ENCODE data around the gene RBMS3.
"Not testable (repeated sequence)": the region's sequence is repeated elsewhere in the genome, so short reads cannot be mapped to it uniquely, and the experiment has no call there.

The RBMS3 gene

DNA sequence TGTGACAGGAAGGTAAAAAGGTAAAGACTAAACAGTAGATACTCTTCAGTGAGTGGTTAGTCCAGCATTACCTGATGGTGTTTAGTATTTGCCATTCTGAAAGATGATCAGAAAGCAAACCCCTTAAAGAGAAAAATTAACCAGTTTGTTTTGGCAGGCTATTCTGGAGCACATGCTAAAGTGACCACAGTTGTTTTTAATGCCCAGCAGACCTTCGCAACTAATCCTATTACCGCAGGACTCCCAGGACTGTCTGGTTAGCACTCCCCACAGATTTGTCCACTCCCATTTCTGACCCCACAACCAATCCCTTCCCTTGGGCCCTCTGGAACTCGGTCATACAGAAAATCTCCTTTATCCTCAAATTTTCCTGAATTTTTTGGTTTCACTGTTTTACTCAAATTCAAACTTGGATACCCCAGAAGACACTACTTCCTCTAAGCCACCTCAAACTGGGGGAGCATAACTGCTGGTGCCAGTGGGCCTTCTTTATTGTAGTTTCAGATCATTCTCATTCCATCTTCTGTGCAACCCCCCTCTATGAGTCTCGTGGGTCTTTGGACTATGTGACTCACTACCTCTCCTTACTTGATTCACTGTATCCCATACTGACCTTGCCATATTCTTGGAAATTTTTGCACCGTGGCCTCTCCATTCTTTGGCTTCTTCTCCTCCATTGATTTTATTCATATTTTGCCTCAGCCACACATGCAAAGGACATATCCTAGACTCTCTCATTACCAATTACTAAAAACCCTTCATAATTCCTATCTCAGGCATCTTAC lies 104.4 kb downstream of the RBMS3 start:
- no peak for DNase-seq (ENCODE audit: low read depth in 3 of 3)

DNA sequence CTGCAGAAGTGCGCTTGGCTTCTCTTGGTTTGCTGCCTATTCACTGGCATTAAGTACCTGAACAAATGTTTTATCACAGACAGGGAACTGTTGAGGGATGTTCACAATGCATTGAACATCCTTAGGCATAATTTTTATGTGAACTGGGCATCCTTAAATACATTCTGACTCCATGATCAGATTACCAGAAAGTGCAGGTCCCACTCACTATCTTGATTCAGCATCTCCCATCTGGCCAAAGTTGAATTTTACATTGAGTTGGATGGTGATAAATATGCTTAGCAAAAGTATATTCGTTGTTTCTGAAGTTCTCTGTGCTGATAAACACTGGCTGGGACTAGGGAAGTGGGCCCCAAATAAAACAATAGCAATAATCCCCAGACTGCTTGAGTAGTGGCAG lies 108.5 kb downstream of the RBMS3 start:
- DNase-seq (ENCODE audit: low read depth in 3 of 3) = no peak

DNA sequence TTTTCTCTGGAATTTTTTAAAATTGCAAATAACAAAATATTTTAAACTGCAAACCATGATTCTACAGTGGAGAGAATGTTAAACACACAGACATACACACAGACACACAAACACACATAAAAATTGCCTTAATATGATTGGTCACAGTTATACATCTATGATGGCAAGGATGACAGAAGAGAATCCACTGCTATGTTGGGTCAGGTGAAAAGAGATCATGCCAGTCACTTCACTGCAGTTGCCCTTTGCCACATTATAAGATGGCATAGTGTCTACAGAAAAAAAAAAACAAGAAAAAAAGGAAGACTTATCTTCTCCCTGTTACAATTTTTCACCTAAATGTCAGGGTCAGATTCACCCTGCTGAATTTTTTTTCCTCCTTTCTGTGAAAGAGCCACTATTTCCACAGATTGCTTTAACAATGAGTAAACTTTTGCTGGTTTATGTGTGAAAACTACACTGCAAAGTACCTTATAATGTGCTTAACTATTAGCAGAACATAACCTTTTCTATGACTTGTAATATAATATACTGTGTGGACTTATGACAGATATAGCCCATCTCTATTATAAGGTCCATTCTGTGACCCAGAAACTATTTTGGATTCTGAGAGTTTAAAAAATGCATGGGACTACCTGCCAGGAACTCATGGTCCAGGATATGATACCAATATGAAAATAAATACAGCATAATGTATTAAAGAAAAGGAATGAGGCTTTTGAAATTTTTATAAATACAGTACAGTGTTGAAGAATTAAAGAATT lies 111.9 kb downstream of the RBMS3 start:
- no peak for DNase-seq (ENCODE audit: low read depth in 3 of 3)

DNA sequence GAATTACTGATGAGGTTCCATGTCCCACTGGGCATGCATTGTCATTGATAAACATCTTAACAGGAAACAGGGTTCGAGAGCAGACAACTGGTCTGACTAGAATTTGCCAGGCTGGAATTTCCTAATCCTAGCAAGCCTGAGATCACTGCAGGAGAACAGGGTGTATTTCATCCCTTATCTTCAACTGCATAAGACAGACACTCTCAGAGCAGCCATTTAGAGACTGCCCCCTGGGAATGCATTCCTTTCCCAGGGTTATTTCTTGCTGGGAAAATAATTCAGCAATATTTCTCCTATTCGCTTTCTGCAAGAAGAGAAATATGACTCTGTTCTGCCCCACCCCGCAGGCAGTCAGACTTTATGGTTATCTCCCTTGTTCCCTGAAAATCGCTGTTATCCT lies 113.1 kb downstream of the RBMS3 start:
- DNase-seq (ENCODE audit: low read depth in 3 of 3) = not testable (repeated sequence)

DNA sequence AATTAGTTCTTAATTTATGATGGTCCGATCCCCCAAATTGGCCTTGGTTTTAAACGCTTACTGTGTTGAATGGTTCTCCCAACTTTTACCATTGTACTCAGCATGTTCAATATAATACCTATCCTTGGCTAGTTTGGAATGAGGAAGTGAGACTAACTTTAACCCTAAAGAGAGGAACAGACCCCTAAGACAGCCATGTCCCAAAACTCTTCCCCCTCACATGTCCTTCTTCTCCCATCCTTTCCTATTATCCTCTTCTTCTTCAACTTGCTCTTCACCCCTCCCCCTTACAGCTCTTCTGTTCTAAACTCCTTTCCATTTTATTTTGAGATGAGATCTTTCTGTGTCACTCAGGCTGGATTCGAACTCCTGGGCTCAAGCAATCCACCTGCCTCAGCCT lies 116.5 kb downstream of the RBMS3 start:
- DNase-seq (ENCODE audit: low read depth in 3 of 3) = no peak

DNA sequence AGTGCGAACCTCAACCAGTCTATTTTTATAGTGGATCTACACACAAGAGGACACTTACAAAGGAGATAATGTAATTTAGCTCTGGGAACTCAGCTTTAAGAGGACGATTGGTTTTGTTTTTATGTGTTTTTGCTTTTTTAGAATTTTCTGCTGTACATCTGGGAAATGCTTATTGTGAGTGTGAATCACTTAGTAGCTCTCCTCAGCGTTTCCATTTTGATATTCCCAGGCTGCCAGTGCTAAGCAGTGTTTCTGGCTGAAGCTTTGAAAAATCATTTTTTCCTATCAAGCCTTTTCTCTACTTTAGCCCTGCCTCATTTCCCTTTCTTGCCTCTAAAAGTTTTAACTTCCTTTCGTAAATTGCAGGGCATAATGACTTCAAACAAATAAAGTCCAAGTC lies 117.9 kb downstream of the RBMS3 start:
- DNase-seq (ENCODE audit: low read depth in 3 of 3) = no peak

DNA sequence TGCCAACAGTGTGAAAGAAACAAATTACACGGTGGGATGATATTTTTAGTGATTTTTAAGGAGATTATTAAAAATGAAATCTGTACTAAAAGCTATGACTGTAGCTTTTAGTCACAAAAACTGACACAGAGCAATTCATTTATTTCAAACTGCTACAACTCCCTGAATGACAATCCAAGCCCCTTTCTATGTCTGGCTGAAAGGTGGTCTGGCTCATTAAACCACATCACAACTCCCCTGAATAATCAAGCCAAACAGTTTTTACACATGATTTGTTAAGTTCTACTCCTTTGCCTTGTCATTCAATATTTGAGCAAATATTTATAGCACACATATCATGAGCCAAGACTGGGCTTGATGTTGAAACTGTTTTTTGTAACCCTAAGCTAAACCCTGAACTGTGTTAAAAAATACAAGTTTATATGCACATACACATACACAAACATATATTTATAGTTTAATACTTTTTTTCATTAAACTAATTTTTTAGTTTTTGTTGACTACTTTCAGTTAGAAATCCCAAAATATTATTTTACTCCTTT lies 125.5 kb downstream of the RBMS3 start:
- DNase-seq (ENCODE audit: low read depth in 3 of 3) = no peak

DNA sequence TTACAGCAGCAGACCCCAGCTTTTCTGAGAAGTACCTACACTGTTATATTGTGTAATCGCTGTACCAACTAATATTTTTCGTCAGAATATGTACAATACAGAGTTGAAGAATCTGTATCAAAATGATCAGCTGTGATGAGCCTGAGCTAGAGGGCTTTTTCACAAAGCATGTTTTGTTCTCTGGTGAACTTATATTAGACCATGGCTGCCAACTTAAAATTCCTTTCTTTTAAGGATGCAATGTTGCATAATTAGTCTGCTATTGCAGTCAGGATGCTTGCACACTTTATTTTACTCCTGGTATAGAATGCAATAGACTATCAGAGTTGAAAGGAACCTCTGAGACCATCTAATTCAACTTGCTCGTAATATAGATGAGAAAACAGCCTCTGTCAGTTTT lies 127.8 kb downstream of the RBMS3 start:
- DNase-seq (ENCODE audit: low read depth in 3 of 3) = no peak

DNA sequence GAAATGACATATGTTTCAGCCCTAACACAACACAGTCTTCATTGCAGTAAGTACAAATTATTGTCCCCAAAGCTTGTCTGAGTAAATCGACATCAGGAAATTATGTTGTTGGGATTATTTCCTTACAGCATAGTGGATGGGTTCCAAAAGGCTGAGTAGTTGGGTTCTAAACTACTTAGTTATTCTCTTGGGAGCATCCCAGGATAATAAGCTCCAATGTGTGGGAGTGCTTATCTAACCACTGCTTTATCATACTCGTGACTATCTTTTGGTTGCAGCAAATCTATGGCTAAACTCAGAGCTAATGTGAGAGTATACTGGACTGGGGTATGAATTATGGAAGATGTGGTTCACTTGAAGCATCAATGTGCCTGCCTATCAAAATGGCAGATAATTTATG lies 128.5 kb downstream of the RBMS3 start:
- DNase-seq (ENCODE audit: low read depth in 3 of 3) = no peak

DNA sequence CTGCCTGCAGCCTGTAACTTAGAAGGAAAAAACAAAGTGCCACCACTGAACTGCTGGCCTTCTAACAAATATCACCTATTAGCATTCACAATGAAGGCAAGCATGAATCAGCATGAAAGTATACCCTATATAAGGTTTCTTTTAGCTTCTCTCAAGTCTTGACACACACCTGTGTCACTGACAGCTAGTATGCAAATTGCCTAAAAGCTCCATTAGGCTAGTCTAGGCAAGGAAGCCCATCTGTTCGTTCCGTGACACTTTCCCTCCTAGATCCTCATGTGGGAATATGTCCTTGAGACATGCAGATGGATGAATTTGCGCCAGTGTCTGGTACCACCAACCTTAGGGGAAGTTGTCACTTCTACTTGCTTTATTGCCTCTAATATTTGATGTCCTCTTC lies 129.3 kb downstream of the RBMS3 start:
- DNase-seq (ENCODE audit: low read depth in 3 of 3) = no peak

DNA sequence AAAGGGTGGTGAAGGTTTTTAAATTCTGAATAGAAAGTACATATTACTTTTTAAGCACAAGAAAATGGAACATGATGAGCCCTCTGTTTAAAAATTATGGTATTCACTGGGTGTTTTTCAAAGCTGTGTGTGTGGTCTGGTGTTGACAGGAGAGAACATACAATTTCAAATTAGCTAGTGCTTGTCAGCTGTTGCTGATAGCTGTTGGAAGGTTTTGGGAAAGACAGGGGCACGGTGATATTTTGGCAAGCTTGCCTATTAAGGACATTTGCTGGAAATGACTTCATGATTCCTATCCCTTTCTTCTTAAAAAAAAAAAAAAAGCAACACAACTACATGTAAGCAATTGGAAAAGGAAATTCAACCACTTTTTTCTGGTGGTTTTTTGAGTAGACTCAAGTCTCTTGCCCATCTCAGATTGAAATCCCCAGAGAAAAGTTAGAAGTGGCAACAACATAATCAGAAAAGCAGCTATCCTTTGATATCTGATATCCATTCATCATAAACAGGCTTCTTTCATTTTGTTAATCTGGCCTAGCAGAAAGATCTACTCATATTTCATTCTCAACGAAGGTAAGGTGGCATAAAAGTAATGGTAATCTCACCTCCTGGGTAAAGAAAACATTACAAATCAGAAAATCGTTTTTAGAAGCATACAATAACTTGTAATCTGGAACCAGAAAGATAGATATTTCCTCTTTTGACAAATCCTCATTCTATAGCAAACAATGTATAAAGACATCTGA lies 130.0 kb downstream of the RBMS3 start:
- no peak for DNase-seq (ENCODE audit: low read depth in 3 of 3)

DNA sequence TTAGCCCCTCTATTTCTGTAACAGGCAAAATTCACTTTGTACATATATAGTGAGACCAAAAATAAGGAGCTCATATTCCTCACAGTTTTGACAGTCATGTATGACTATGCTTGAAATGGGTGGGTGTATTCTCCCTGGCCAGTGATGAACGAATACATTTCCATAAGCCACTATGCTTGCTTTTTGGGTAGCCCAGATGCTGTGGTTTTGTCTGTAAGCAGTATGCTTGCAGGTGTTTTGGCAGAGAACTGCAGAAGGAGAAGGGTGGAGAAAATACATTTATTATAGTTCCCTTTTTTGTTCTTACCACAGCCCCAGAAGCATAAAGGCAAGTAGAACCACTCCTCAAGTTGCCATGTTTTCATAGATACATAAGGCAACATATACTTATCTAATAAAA lies 131.2 kb downstream of the RBMS3 start:
- DNase-seq (ENCODE audit: low read depth in 3 of 3) = no peak

DNA sequence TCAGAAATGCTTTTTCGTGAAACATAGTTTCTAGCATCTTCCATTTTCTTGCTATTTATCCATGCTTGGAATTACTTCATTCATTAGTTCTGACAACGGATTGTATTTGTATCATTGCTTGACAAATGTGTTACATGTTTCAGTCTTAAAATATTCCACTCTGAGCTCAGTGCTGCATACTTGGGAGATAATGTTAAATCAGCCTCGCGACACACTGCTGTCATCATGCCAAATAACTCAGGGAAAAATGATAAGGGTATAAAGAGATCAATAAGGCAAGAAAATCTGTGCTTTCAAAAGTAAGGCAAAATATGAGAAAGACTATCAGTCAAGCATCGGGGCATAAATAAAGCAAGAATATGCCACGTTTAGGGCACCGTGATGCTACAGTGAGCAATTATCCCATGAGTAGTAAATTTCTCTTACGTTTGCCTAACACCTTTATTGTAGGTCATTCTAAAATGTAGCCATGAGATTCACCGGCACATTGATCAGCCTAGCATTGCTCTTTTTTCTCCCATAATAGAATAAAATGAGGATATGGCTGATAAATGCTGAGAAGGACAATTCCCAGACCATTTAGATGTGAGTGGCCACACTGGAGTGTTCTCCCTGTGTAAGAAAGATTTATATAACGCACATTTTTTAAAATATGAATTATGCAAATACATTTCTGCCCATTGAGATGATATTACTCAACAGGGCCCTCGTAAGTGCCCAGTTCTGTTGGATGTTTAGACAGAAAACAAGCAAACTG lies 133.8 kb downstream of the RBMS3 start:
- no peak for DNase-seq (ENCODE audit: low read depth in 3 of 3)

DNA sequence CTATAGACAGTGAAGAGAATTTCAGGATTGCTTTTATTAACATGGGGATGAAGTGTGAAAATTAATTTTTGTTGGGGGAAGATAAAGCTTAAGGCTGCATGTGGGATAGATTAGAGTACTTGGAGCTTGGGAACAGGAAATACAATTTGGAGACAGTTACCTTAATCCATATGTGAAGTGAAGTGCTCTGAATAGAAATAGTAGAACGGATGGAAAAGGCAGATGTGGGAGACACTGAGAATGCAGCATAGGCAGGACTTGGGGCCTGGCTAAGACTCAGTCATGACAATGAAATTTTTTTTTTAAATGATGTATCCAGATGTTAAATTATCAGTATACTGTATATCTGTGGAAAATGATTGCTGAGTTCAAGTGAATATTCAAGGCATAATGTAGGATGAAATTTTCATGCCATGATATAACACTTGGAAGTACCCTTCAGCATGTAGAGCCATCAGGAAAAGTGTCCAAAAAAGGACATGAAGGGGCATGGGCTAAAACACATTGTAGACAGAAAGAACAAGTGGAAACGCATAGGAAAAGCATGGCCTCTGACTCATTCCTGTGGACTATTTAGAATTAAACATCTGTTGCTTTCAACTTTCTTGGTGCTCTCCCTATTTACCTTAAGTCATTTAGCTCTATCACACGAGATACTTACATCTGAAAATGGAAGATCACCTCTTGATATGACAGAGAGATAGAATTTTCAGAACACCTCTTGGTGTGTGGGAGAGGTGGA lies 134.8 kb downstream of the RBMS3 start:
- DNase-seq (ENCODE audit: low read depth in 3 of 3) = no peak

DNA sequence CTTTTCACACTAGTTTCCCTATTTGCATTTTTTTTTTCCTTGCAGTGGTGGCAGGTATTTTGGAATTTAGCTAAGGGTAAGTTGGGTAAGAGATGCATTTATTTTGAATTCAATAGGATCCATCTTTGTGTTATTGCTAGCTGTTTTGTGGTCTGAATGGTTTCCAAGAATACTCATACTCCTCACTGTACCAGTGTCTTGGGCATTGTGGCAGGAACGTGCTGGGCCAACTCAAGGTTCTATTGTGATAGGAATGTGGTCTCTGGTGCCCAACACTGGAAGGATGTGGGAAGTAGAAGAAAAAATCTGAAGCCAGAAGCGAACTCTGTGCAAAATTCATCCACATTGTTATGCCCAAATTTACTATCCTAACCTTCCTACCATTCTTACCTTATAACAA lies 135.6 kb downstream of the RBMS3 start:
- DNase-seq (ENCODE audit: low read depth in 3 of 3) = no peak

DNA sequence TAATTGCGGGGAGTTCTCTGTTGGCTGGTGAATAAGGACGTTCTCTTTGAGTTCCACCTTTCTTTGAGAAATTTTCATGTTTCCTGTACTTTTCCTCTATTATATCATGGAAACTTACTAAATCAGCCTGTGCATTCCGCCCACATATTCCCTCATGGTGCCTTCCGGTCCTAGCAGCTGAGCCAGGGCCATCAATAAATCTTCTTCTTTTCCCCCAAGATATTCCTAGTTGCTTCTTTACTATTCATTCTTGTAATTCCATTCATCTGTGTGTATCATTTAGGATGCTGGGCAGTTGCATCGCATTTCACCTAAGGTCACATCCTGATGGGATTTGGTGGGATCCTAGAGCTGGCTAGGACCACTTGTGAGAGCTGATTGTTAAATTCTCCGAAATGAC lies 139.2 kb downstream of the RBMS3 start:
- no peak for DNase-seq (ENCODE audit: low read depth in 3 of 3)

DNA sequence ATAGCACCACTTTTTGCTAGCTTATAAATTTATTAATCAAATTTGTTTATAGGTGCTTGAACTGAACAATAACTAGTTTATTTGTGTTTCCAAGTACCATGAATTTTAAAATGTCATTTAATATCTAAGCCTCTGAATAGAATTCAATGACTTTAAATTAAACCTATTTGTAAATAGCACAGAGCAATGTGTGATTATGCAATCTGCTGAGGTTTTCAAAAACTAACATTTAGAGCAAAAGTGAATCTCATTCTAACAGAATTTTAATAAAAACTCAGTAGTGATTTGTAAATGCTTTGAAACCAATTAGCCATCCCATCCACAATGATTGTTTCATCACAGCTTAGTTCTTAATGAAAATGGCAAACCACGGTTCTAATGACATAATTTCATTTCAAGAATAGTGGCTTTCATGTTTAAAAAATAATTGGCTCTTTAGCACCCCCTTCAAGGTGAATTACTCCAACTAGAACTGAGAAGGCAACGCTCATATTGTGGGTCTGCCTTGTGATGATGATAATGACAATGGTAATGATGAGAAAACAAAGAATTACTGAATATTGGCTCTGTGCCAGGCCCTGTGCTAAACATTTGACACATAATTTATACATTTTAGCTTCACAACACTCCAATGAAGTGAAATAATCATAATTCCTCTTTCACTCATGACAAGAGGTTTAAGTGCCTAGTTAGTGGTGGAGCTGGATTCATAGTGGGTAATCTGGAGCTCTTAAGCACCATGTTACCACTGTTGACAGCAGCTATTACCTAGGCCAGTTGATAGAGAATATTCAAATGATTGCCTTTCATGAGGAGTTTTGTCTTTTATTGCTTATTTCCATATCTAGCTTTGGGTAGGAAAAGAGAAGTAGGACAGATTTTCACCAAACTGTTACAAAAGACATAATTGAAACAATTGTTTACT lies 145.7 kb downstream of the RBMS3 start:
- DNase-seq (ENCODE audit: low read depth in 3 of 3) = no peak

DNA sequence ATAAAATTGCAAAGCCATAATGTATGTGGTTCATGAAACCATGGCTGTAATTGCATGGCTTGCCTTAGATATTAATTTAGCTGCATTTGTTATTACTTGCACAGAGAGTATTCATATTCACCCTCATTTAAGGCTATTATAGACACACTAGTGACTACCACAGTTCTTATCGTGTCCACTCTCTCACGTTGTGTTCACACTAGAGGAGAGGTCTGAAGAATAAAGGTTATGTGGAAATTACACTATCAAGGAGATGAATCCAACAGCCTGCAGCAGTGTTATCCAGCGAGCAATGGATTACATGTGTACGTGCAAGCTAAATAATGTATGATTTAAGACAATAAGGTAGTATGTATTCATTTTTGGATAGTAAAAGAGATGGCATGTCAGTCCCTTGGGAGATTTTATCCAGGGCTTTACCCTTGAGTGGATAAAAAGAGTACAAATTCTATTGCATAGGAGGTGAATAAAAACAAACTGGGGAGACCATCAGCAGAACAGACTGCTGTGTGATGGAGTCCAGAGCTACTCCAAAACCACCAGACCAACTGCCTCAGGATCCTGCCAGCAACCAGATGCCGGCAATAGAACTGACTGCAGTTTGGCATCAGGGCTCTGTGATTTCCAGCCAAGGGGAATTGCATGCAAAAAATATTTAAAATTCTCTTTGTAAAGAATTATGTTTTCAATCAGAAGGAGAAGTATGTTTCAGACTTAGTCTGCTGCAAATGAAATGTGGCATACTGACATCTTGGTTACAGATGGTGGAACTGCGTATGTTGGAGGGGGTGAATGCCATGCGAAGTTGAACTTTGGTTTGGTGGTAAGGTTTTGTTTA lies 146.6 kb downstream of the RBMS3 start:
- DNase-seq (ENCODE audit: low read depth in 3 of 3) = no peak

Measured in stimulated activated CD4-positive, alpha-beta T cell treated with anti-CD3 and anti-CD28 coated beads, TNF-alpha, amount 100 ng/mL, for 48 hours (primary cell).